Central memory CD8-positive, alpha-beta T cell (primary cell): ENCODE measurements around the gene TNFRSF13B.
"Not testable (repeated sequence)": the region's sequence is repeated elsewhere in the genome, so short reads cannot be mapped to it uniquely, and the experiment has no call there.

Experiments used
- ATAC-seq: fragments of 150-1000 bp; cut with Tn5 transposase; replicated peaks from 2 replicates; pipeline ENCODE4 v1.10.0; 2022; ENCODE audit warnings: mild to moderate bottlenecking, moderate FRiP score, moderate number of reproducible peaks; ENCODE audit not compliant: poor library complexity, severe bottlenecking; ENCODE audit errors: extremely low read depth
- DNase-seq, 2 donors: peaks; one replicate each; pipeline ENCODE4 v3.0.0; 2021; ENCODE audit warnings: low spot score in 2 of 2
- H3K27ac Mint-ChIP-seq: one replicate; pipeline ENCODE4 v1.8.0; 2022; ENCODE audit warnings: low read depth, mild to moderate bottlenecking, moderate library complexity, mixed read lengths
- H3K27me3 Mint-ChIP-seq: one replicate; pipeline ENCODE4 v1.8.0; 2022; ENCODE audit warnings: mixed read lengths
- H3K36me3 Mint-ChIP-seq: one replicate; pipeline ENCODE4 v1.8.0; 2022; ENCODE audit warnings: mild to moderate bottlenecking, moderate library complexity, mixed read lengths; ENCODE audit not compliant: insufficient read depth
- H3K4me1 Mint-ChIP-seq: one replicate; pipeline ENCODE4 v1.8.0; 2022; ENCODE audit warnings: mixed read lengths
- H3K4me3 Mint-ChIP-seq: one replicate; pipeline ENCODE4 v1.8.0; 2022; ENCODE audit warnings: mild to moderate bottlenecking, moderate library complexity, mixed read lengths
- H3K9me3 Mint-ChIP-seq: one replicate; pipeline ENCODE4 v1.8.0; 2022; ENCODE audit warnings: mixed read lengths

The TNFRSF13B gene

GRCh38 chr17:16987830-16988601, 16.1 kb upstream of the TNFRSF13B start:
- H3K9me3 Mint-ChIP-seq = no peaks in the 10 kb centered on the region
- H3K4me3 Mint-ChIP-seq = peak overlapping the region; percentile 67
- peaks cover 7% of the 10 kb centered on the region for H3K36me3 Mint-ChIP-seq
- DNase-seq (peak in 1 of 2 donors; percentile 33), ATAC-seq (peak; percentile 76)
- H3K27ac Mint-ChIP-seq = peak overlapping the region; percentile 86
- no peaks in the 10 kb centered on the region for H3K27me3 Mint-ChIP-seq
- peaks cover 42% of the 10 kb centered on the region for H3K4me1 Mint-ChIP-seq

GRCh38 chr17:16987066-16987829, 15.3 kb upstream of the TNFRSF13B start:
- Mint-ChIP-seq H3K27me3 (no peaks in the 10 kb centered on the region), H3K9me3 (no peaks in the 10 kb centered on the region), H3K4me3 (no peak overlapping the region), H3K4me1 (peaks cover 42% of the 10 kb centered on the region), H3K27ac (peak overlapping the region; percentile 71), H3K36me3 (peaks cover 7% of the 10 kb centered on the region)
- no peak for DNase-seq
- no peak for ATAC-seq

- DNase-seq (no peak), ATAC-seq (no peak)
- Mint-ChIP-seq H3K9me3 (no peaks in the 10 kb centered on the region), H3K27ac (peak overlapping the region; percentile 16), H3K27me3 (no peaks in the 10 kb centered on the region), H3K4me3 (no peak overlapping the region), H3K4me1 (peaks cover 36% of the 10 kb centered on the region), H3K36me3 (peaks cover 6% of the 10 kb centered on the region)
Observed at GRCh38 chr17:16986391-16986790, 14.5 kb upstream of the TNFRSF13B start.

GRCh38 chr17:16981928-16982327, 10.0 kb upstream of the TNFRSF13B start:
- Mint-ChIP-seq H3K4me3 (no peak overlapping the region), H3K27ac (no peak overlapping the region), H3K9me3 (no peaks in the 10 kb centered on the region), H3K27me3 (no peaks in the 10 kb centered on the region), H3K36me3 (no peaks in the 10 kb centered on the region), H3K4me1 (no peaks in the 10 kb centered on the region)
- ATAC-seq (no peak), DNase-seq (no peak)

GRCh38 chr17:16980813-16981731, 9.2 kb upstream of the TNFRSF13B start:
- ATAC-seq (no peak), DNase-seq (no peak)
- H3K9me3 Mint-ChIP-seq = no peaks in the 10 kb centered on the region
- no peak overlapping the region for H3K4me3 Mint-ChIP-seq
- no peaks in the 10 kb centered on the region for H3K36me3 Mint-ChIP-seq
- no peaks in the 10 kb centered on the region for H3K27me3 Mint-ChIP-seq
- H3K4me1 Mint-ChIP-seq = peaks cover 2% of the 10 kb centered on the region
- H3K27ac Mint-ChIP-seq = no peak overlapping the region

- Mint-ChIP-seq H3K4me3 (no peak overlapping the region), H3K4me1 (peaks cover 4% of the 10 kb centered on the region), H3K36me3 (no peaks in the 10 kb centered on the region), H3K27ac (no peak overlapping the region), H3K27me3 (no peaks in the 10 kb centered on the region), H3K9me3 (no peaks in the 10 kb centered on the region)
- DNase-seq = no peak
- ATAC-seq = no peak
Observed at GRCh38 chr17:16980061-16980460, 8.1 kb upstream of the TNFRSF13B start.

GRCh38 chr17:16979237-16979823, 7.4 kb upstream of the TNFRSF13B start:
- H3K27me3 Mint-ChIP-seq, ATAC-seq, H3K9me3 Mint-ChIP-seq, DNase-seq, H3K4me3 Mint-ChIP-seq, H3K4me1 Mint-ChIP-seq, H3K36me3 Mint-ChIP-seq, H3K27ac Mint-ChIP-seq: not testable (repeated sequence)

GRCh38 chr17:16977932-16978331, 6.0 kb upstream of the TNFRSF13B start:
- Mint-ChIP-seq H3K9me3 (no peaks in the 10 kb centered on the region), H3K27me3 (no peaks in the 10 kb centered on the region), H3K27ac (no peak overlapping the region), H3K4me3 (no peak overlapping the region), H3K36me3 (peaks cover 1% of the 10 kb centered on the region), H3K4me1 (peaks cover 4% of the 10 kb centered on the region)
- ATAC-seq (no peak), DNase-seq (no peak)

GRCh38 chr17:16976725-16977550, 5.0 kb upstream of the TNFRSF13B start:
- no peaks in the 10 kb centered on the region for H3K9me3 Mint-ChIP-seq
- H3K27me3 Mint-ChIP-seq = no peaks in the 10 kb centered on the region
- peak overlapping the region; percentile 50 for H3K27ac Mint-ChIP-seq
- no peak overlapping the region for H3K4me3 Mint-ChIP-seq
- no peak for DNase-seq
- H3K36me3 Mint-ChIP-seq = peaks cover 1% of the 10 kb centered on the region
- no peak for ATAC-seq
- peaks cover 4% of the 10 kb centered on the region for H3K4me1 Mint-ChIP-seq

GRCh38 chr17:16975744-16976625, 4.1 kb upstream of the TNFRSF13B start:
- Mint-ChIP-seq H3K36me3 (peaks cover 1% of the 10 kb centered on the region), H3K27ac (no peak overlapping the region), H3K9me3 (no peaks in the 10 kb centered on the region), H3K27me3 (no peaks in the 10 kb centered on the region), H3K4me1 (peaks cover 4% of the 10 kb centered on the region), H3K4me3 (no peak overlapping the region)
- ATAC-seq (no peak), DNase-seq (no peak)

- ATAC-seq = no peak
- Mint-ChIP-seq H3K9me3 (no peaks in the 10 kb centered on the region), H3K36me3 (peaks cover 1% of the 10 kb centered on the region), H3K27ac (no peak overlapping the region), H3K4me3 (no peak overlapping the region), H3K27me3 (no peaks in the 10 kb centered on the region), H3K4me1 (peaks cover 4% of the 10 kb centered on the region)
- DNase-seq = no peak
Observed at GRCh38 chr17:16975277-16975651, 3.3 kb upstream of the TNFRSF13B start.
